Ovary (tissue), 3 donors: ENCODE data around the gene PTPRCAP.

Experiments used
- CTCF ChIP-seq, 3 donors: fragments of 450-650 bp in 2 of 3; fragments of 200-600 bp in 1 of 3; IDR thresholded peaks; one replicate each; pipeline versions ENCODE4 v1.5.1 to v1.8.0; 2016 to 2022; ENCODE audit warnings: antibody characterized with exemption in 3 of 3, mild to moderate bottlenecking in 1 of 3
- POLR2A ChIP-seq: fragments of 450-650 bp; IDR thresholded peaks from one replicate; pipeline ENCODE4 v1.6.1; 2017; ENCODE audit warnings: antibody characterized with exemption, mild to moderate bottlenecking, moderate library complexity
- donor health status: DM: no; HTN: no; CAD: no.

GRCh38 chr11:67400251-67400941, 37.1 kb downstream of the PTPRCAP start:
- TF ChIP-seq CTCF (IDR thresholded peaks at IDR 0.05), result no peak
- TF ChIP-seq POLR2A, result no peak
